Natural killer cell (primary cell): ENCODE data around the gene GATB. TPM values are rescaled to one million over a fixed set of nuclear protein-coding genes. Genes with fewer than 3 reads are reported as not detected.

ENCODE experiments used
- ATAC-seq, 3 donors: fragments of 150-1000 bp in 2 of 3; fragments of 200-7000 bp in 1 of 3; cut with Tn5 transposase; 1 replicate in 1 of 3; 2 replicates in 2 of 3; pipeline ENCODE4 v1.10.0; 2021; ENCODE audit warnings: mild to moderate bottlenecking in 2 of 3, moderate library complexity in 2 of 3
- DNase-seq, 2 donors: peaks; one replicate each; pipeline versions ENCODE4 v3.0.0 to v3.0.0-alpha.2; 2013 to 2021; ENCODE audit warnings: mixed read lengths in 1 of 2
- H3K27ac ChIP-seq: one replicate; pipeline ENCODE4 v1.5.1; 2013; ENCODE audit warnings: mild to moderate bottlenecking, low read length
- H3K27me3 ChIP-seq: one replicate; pipeline ENCODE4 v1.6.1; 2013; ENCODE audit warnings: low read length; ENCODE audit not compliant: control insufficient read depth, insufficient read depth
- H3K36me3 ChIP-seq: one replicate; pipeline ENCODE4 v1.6.1; 2013; ENCODE audit warnings: low read length; ENCODE audit not compliant: control insufficient read depth, insufficient read depth
- H3K4me1 ChIP-seq: one replicate; pipeline ENCODE4 v1.6.1; 2013; ENCODE audit warnings: low read length; ENCODE audit not compliant: control insufficient read depth, insufficient read depth
- H3K4me3 ChIP-seq: one replicate; pipeline ENCODE4 v1.5.1; 2013; ENCODE audit warnings: low read length
- H3K9me3 ChIP-seq: one replicate; pipeline ENCODE4 v1.6.1; 2013; ENCODE audit warnings: low read length; ENCODE audit not compliant: control insufficient read depth, insufficient read depth
- H3K27ac Mint-ChIP-seq, 2 donors: one replicate each; pipeline ENCODE4 v1.8.0; 2022; ENCODE audit warnings: mild to moderate bottlenecking in 2 of 2, mixed read lengths in 2 of 2, moderate library complexity in 1 of 2
- H3K27me3 Mint-ChIP-seq, 2 donors: one replicate each; pipeline ENCODE4 v1.8.0; 2022; ENCODE audit warnings: low read depth in 2 of 2, mixed read lengths in 2 of 2
- H3K36me3 Mint-ChIP-seq: one replicate; pipeline ENCODE4 v1.8.0; 2022; ENCODE audit warnings: mixed read lengths
- H3K4me1 Mint-ChIP-seq, 2 donors: one replicate each; pipeline ENCODE4 v1.8.0; 2022; ENCODE audit warnings: mixed read lengths in 2 of 2
- H3K4me3 Mint-ChIP-seq: one replicate; pipeline ENCODE4 v1.8.0; 2022; ENCODE audit warnings: mild to moderate bottlenecking, moderate library complexity, mixed read lengths
- H3K9me3 Mint-ChIP-seq, 2 donors: one replicate each; pipeline ENCODE4 v1.8.0; 2022; ENCODE audit warnings: mixed read lengths in 2 of 2
- WGBS: methylation state at CpG from one replicate; pipeline ENCODE4 v1.1.7; 2013; ENCODE audit warnings: missing lambda C conversion rate; ENCODE audit not compliant: insufficient coverage; 5-methylcytosine and 5-hydroxymethylcytosine counted together
- intact Hi-C: fragments of 100-400 bp; cut with micrococcal nuclease; formaldehyde crosslinking; loops from one replicate; pipeline ENCODE4 v1.14.2; 2022
- total RNA-seq, 4 donors: library from RNA; stranded (reverse); fragments of 120-200 nt in 1 of 4; gene quantifications; one replicate each; pipeline versions ENCODE4 v1.2.3 to v1.2.4, GENCODE V29; 2013 to 2022
- TF ChIP-seq, protein P1 (sequence below): fragments of 200-600 bp; IDR thresholded peaks from one replicate; pipeline ENCODE4 v1.8.0; 2022; ENCODE audit warnings: antibody characterized with exemption

The GATB gene
- total RNA-seq, 3 donors from 2014 or later (not counting 1 experiment from before 2014, with no cell fraction given), result 5.6 to 7.2 (median 6.3) TPM

DNA sequence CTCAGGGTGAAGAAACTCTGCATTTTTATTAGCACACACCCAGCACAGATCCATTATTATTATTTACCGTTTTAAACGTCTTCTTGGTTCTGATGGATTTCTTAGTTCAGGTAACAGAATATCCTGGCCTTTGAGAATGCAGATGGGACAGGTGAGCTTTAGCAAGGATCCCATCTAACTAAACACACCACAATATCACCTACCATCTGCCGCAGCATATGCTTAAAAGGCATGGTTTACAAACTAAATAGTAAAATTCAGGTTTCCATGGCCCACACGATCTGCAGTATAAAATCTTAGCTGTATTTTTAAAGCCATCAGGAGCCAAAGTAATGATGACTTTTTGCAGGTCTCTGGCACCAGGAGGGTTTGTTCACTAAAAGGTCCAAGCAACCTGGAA is 31.7 kb upstream of the GATB start:
- 98% methylated on average over 2 of the region's 4 CpGs for WGBS
- DNase-seq (no peak), ATAC-seq (no peak)
- no peaks in the 10 kb centered on the region for H3K36me3 ChIP-seq
- TF ChIP-seq, protein P1, sequence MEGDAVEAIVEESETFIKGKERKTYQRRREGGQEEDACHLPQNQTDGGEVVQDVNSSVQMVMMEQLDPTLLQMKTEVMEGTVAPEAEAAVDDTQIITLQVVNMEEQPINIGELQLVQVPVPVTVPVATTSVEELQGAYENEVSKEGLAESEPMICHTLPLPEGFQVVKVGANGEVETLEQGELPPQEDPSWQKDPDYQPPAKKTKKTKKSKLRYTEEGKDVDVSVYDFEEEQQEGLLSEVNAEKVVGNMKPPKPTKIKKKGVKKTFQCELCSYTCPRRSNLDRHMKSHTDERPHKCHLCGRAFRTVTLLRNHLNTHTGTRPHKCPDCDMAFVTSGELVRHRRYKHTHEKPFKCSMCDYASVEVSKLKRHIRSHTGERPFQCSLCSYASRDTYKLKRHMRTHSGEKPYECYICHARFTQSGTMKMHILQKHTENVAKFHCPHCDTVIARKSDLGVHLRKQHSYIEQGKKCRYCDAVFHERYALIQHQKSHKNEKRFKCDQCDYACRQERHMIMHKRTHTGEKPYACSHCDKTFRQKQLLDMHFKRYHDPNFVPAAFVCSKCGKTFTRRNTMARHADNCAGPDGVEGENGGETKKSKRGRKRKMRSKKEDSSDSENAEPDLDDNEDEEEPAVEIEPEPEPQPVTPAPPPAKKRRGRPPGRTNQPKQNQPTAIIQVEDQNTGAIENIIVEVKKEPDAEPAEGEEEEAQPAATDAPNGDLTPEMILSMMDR, result no peak
- no peaks in the 10 kb centered on the region for H3K27me3 ChIP-seq
- Mint-ChIP-seq H3K4me3 (no peak overlapping the region), H3K27me3 (peaks cover 34 to 66% of the 10 kb centered on the region in 2 donors), H3K27ac (no peak overlapping the region), H3K36me3 (no peaks in the 10 kb centered on the region), H3K4me1 (no peaks in the 10 kb centered on the region), H3K9me3 (no peaks in the 10 kb centered on the region)
- H3K27ac ChIP-seq, result no peak overlapping the region
- intact Hi-C loops, result no loop called here
- no peaks in the 10 kb centered on the region for H3K9me3 ChIP-seq
- no peaks in the 10 kb centered on the region for H3K4me1 ChIP-seq
- no peak overlapping the region for H3K4me3 ChIP-seq

DNA sequence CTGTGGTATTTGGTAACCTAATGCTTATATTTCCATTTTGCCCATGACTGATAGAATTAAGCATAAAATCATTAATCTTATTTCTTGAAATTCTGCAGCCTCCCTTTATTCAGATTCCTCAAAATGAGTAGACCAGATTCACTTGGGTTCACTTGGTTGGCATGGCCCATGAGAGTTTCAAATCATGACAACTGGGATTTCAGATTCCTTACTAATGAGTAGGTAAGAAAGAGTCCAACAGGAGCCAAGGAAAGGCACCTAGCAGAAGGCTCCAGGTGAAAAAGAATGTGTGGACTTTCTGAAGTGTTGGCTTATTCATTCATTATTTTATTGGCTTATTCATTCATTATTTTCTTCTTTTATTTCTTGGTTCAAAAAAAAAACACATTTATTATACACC is 27.2 kb upstream of the GATB start:
- Mint-ChIP-seq H3K9me3 (no peaks in the 10 kb centered on the region), H3K4me3 (no peak overlapping the region), H3K36me3 (no peaks in the 10 kb centered on the region), H3K4me1 (no peaks in the 10 kb centered on the region), H3K27ac (no peak overlapping the region), H3K27me3 (peaks cover 22 to 79% of the 10 kb centered on the region in 2 donors)
- H3K36me3 ChIP-seq, result no peaks in the 10 kb centered on the region
- no peak overlapping the region for H3K4me3 ChIP-seq
- TF ChIP-seq, protein P1, result no peak
- no peaks in the 10 kb centered on the region for H3K9me3 ChIP-seq
- ATAC-seq (no peak), DNase-seq (no peak)
- no peaks in the 10 kb centered on the region for H3K4me1 ChIP-seq
- no peak overlapping the region for H3K27ac ChIP-seq
- intact Hi-C loops, result no loop called here
- H3K27me3 ChIP-seq, result no peaks in the 10 kb centered on the region

DNA sequence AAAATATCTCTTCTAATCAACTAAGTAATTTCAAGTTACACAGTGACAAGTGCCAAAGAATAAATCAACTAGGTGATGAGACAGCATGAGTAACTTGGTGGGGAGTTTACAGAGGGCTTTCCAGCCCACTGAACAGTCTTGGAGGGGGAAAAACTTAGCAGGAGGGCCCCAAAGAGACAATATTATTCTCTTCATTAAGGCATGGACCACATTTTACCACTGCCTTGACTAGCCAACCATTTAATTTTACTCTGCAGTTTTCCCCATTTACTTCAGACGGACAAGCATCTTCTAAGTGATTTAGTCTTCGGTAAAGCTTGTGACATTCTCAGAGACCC is 25.3 kb upstream of the GATB start:
- H3K4me1 ChIP-seq, result no peaks in the 10 kb centered on the region
- TF ChIP-seq, protein P1, result no peak

DNA sequence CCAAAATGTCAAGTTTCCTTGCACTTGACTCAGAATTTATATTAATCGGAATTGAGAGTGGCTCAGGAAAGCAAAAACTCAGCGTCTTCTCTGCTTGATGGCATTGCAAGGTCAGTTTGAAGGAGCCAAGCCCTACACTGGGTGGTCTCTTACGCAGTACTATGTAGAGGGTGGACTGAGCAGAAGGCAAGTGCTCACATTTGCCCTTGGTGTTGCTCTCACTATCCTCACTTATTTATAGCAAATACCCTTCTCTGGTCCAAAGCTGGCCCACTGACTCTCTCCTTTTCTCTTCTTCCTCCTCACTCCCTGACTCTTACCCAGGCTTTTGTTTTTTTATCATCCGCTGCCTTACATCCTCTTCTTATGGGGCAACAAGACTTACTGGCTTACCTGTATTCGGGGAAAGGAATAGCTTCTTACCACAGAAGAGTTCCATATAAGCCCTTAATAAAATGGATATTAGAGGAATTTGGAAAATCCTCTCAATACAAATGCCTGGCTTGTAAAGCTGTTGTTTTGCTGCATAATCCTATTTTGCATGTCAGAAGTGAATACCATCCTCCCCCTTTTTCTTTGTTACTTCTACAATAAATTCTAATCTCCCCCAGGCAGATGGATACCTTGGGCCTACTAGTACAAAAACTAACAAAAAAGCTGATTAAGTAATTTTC is 24.8 kb upstream of the GATB start:
- Histone ChIP-seq H3K36me3 (no peaks in the 10 kb centered on the region), H3K27me3 (no peaks in the 10 kb centered on the region), H3K4me3 (no peak overlapping the region), H3K4me1 (no peaks in the 10 kb centered on the region), H3K9me3 (no peaks in the 10 kb centered on the region), H3K27ac (no peak overlapping the region)
- no peak overlapping the region for H3K27ac Mint-ChIP-seq
- no peak for DNase-seq
- no peaks in the 10 kb centered on the region for H3K36me3 Mint-ChIP-seq
- 85% methylated on average over 3 of the region's 5 CpGs for WGBS
- H3K9me3 Mint-ChIP-seq, result no peaks in the 10 kb centered on the region
- H3K4me3 Mint-ChIP-seq, result no peak overlapping the region
- no peaks in the 10 kb centered on the region for H3K4me1 Mint-ChIP-seq
- no peak for ATAC-seq
- H3K27me3 Mint-ChIP-seq, result peaks cover 24 to 72% of the 10 kb centered on the region in 2 donors
- intact Hi-C loops, result no loop called here
- TF ChIP-seq, protein P1, result no peak

More for the DNA sequence above, 25.3 kb upstream of the GATB start:
- no peak overlapping the region for H3K27ac Mint-ChIP-seq
- intact Hi-C loops, result no loop called here
- ATAC-seq, result no peak
- peaks cover 24 to 73% of the 10 kb centered on the region in 2 donors for H3K27me3 Mint-ChIP-seq
- no peaks in the 10 kb centered on the region for H3K27me3 ChIP-seq
- no peaks in the 10 kb centered on the region for H3K9me3 ChIP-seq
- H3K4me3 Mint-ChIP-seq, result no peak overlapping the region
- H3K4me3 ChIP-seq, result no peak overlapping the region
- DNase-seq, result no peak
- no peaks in the 10 kb centered on the region for H3K4me1 Mint-ChIP-seq
- H3K36me3 ChIP-seq, result no peaks in the 10 kb centered on the region
- no peaks in the 10 kb centered on the region for H3K36me3 Mint-ChIP-seq
- WGBS, result 94% methylated on average over 2 of the region's 2 CpGs
- no peak overlapping the region for H3K27ac ChIP-seq
- no peaks in the 10 kb centered on the region for H3K9me3 Mint-ChIP-seq
